SK-N-SH treated with all-trans-retinoic acid at 6 μM for 48 hours (cell line): Measurements from ENCODE around the gene KCTD17.

Source experiments
- ATAC-seq: fragments of 200-7000 bp; cut with Tn5 transposase; 3 replicates; pipeline ENCODE4 v1.9.1; 2020; ENCODE audit warnings: mild to moderate bottlenecking, moderate library complexity
- ARNTL ChIP-seq: fragments of 450-650 bp; formaldehyde crosslinking; IDR thresholded peaks from 2 replicates; pipeline ENCODE4 v1.5.0; 2020; ENCODE audit warnings: low read depth, mild to moderate bottlenecking, moderate library complexity, borderline replicate concordance
- BACH2 ChIP-seq: fragments of 250-450 bp; sonication (Bioruptor Pico); IDR thresholded peaks from 2 replicates; pipeline ENCODE4 v1.9.0; 2021; ENCODE audit warnings: mild to moderate bottlenecking, borderline replicate concordance
- CREB5 ChIP-seq: fragments of 250-450 bp; sonication (Bioruptor Pico); IDR thresholded peaks from 2 replicates; pipeline ENCODE4 v1.5.1; 2020; ENCODE audit warnings: low read depth, mild to moderate bottlenecking, moderate library complexity
- CSDC2 ChIP-seq: fragments of 250-450 bp; sonication (Bioruptor Pico); IDR thresholded peaks from 2 replicates; pipeline ENCODE4 v1.5.0; 2020; ENCODE audit warnings: mild to moderate bottlenecking, moderate library complexity
- GLIS3 ChIP-seq: fragments of 250-450 bp; sonication (Bioruptor Pico); IDR thresholded peaks from 2 replicates; pipeline ENCODE4 v1.5.0; 2020; ENCODE audit warnings: mild to moderate bottlenecking, moderate library complexity
- ISL1 ChIP-seq: fragments of 250-450 bp; sonication (Bioruptor Pico); IDR thresholded peaks from 2 replicates; pipeline ENCODE4 v2.1.2; 2022; ENCODE audit warnings: mild to moderate bottlenecking, moderate library complexity
- OSR1 ChIP-seq: fragments of 250-450 bp; sonication (Bioruptor Pico); IDR thresholded peaks from 2 replicates; pipeline ENCODE4 v1.8.0; 2022; ENCODE audit warnings: moderate library complexity, mild to moderate bottlenecking, inconsistent platforms
- PATZ1 ChIP-seq: fragments of 250-450 bp; sonication (Bioruptor Pico); IDR thresholded peaks from 2 replicates; pipeline ENCODE4 v1.8.0; 2020; ENCODE audit warnings: mild to moderate bottlenecking, moderate library complexity, borderline replicate concordance
- POU6F1 ChIP-seq: fragments of 250-450 bp; sonication (Bioruptor Pico); IDR thresholded peaks from 2 replicates; pipeline ENCODE4 v1.8.0; 2021; ENCODE audit warnings: low read depth, mild to moderate bottlenecking, moderate library complexity, borderline replicate concordance
- PPARA ChIP-seq: fragments of 250-450 bp; sonication (Bioruptor Pico); IDR thresholded peaks from 2 replicates; pipeline ENCODE4 v1.5.0; 2020; ENCODE audit warnings: mild to moderate bottlenecking, borderline replicate concordance
- SNAI2 ChIP-seq: fragments of 250-450 bp; sonication (Bioruptor Pico); IDR thresholded peaks from 2 replicates; pipeline ENCODE4 v1.5.0; 2020; ENCODE audit warnings: mild to moderate bottlenecking, moderate library complexity
- TOX ChIP-seq: fragments of 250-450 bp; sonication (Bioruptor Pico); IDR thresholded peaks from 2 replicates; pipeline ENCODE4 v1.8.0; 2021; ENCODE audit warnings: mild to moderate bottlenecking, moderate library complexity, borderline replicate concordance
- TSHZ2 ChIP-seq: fragments of 250-450 bp; sonication (Bioruptor Pico); IDR thresholded peaks from 2 replicates; pipeline ENCODE4 v1.5.0; 2020; ENCODE audit warnings: mild to moderate bottlenecking, moderate library complexity
- ZC3H10 ChIP-seq: fragments of 250-450 bp; sonication (Bioruptor Pico); IDR thresholded peaks from 2 replicates; pipeline ENCODE4 v1.5.1; 2021; ENCODE audit warnings: mild to moderate bottlenecking, moderate library complexity
- ZFP3 ChIP-seq: fragments of 250-450 bp; sonication (Bioruptor Pico); IDR thresholded peaks from 2 replicates; pipeline ENCODE4 v1.5.0; 2020; ENCODE audit warnings: mild to moderate bottlenecking, moderate library complexity
- ZNF565 ChIP-seq: fragments of 450-650 bp; formaldehyde crosslinking; conservative IDR thresholded peaks from 2 replicates; pipeline ENCODE4 v1.5.0; 2020; ENCODE audit warnings: low read depth, mild to moderate bottlenecking, moderate library complexity
- ZNF70 ChIP-seq: fragments of 450-650 bp; formaldehyde crosslinking; IDR thresholded peaks from 2 replicates; pipeline ENCODE4 v1.5.0; 2020; ENCODE audit warnings: mild to moderate bottlenecking, moderate library complexity
- ZNF8 ChIP-seq: fragments of 450-650 bp; formaldehyde crosslinking; IDR thresholded peaks from 2 replicates; pipeline ENCODE4 v1.5.0; 2020; ENCODE audit warnings: mild to moderate bottlenecking, moderate library complexity
- TF ChIP-seq, protein P1 (sequence below): fragments of 250-450 bp; sonication (Bioruptor Pico); IDR thresholded peaks from 2 replicates; pipeline ENCODE4 v1.5.1; 2021; ENCODE audit warnings: mild to moderate bottlenecking, moderate library complexity

The KCTD17 gene, protein sequence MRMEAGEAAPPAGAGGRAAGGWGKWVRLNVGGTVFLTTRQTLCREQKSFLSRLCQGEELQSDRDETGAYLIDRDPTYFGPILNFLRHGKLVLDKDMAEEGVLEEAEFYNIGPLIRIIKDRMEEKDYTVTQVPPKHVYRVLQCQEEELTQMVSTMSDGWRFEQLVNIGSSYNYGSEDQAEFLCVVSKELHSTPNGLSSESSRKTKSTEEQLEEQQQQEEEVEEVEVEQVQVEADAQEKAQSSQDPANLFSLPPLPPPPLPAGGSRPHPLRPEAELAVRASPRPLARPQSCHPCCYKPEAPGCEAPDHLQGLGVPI

DNA sequence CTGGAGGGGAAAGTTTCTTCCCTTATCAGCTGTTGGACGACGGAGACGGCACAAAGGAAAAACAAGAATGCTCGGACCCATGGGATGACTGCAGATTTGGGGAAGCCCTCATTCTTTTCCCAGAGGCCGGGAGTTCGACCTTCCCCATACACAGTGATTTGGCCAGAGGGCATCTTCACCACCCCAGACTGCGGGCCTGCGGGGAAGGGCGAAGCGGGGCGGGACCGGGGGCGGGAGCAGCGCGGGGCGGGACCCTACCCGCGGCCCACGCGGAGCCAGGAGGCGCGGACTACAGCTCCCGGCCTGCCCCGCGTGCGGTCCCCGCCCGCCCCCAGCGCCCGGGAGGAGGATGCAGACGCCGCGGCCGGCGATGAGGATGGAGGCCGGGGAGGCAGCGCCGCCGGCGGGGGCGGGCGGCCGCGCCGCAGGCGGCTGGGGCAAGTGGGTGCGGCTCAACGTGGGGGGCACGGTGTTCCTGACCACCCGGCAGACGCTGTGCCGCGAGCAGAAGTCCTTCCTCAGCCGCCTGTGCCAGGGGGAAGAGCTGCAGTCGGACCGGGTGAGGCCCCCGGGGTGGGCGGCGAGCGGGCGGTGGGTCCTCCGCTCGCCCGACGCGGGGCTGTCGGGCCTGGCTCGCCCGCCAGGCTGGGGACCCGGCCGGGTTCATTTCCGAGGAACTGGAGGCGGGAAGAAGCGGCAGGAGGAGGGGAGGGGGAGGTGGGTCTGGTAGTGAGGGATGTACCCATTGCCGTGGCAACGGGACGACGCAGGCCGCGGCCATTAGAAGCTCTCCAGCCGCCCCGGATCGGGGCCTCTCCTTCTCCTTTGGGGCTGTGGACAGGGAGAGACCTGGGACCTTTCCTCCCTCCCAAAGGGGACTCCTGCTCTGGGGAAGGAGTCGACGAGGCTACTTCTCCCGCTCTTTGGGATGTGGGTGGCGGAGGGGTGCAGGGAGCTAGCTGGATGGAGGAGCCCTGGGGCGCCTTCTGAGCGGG lies at the start of gene KCTD17:
KCTD17 (plus strand) TSS at position 352 of the 995 bp plus-strand sequence; CDS start at position 371, 19 bp downstream.
- ATAC-seq, result peak; percentile 98

More for the DNA sequence above, at the start of gene KCTD17:
- TF ChIP-seq ZNF70 (no peak), PATZ1 (no peak), TOX (CRISPR knock-in tag) (no peak), GLIS3 (CRISPR knock-in tag) (no peak), BACH2 (no peak), TSHZ2 (no peak), ISL1 (CRISPR knock-in tag) (no peak), ZFP3 (CRISPR knock-in tag) (no peak), CREB5 (CRISPR knock-in tag) (no peak), ARNTL (CRISPR knock-in tag) (no peak), POU6F1 (CRISPR knock-in tag) (no peak), SNAI2 (CRISPR knock-in tag) (no peak), ZNF8 (CRISPR knock-in tag) (no peak), ZC3H10 (no peak), PPARA (no peak), OSR1 (CRISPR knock-in tag) (no peak), ZNF565 (no peak), CSDC2 (CRISPR knock-in tag) (no peak)
- TF ChIP-seq, protein P1, sequence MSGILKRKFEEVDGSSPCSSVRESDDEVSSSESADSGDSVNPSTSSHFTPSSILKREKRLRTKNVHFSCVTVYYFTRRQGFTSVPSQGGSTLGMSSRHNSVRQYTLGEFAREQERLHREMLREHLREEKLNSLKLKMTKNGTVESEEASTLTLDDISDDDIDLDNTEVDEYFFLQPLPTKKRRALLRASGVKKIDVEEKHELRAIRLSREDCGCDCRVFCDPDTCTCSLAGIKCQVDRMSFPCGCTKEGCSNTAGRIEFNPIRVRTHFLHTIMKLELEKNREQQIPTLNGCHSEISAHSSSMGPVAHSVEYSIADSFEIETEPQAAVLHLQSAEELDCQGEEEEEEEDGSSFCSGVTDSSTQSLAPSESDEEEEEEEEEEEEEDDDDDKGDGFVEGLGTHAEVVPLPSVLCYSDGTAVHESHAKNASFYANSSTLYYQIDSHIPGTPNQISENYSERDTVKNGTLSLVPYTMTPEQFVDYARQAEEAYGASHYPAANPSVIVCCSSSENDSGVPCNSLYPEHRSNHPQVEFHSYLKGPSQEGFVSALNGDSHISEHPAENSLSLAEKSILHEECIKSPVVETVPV (CRISPR knock-in tag), result no peak
